GM18520 (cell line): ENCODE data around the gene DHRSX.
"Not testable (repeated sequence)": the region's sequence is repeated elsewhere in the genome, so short reads cannot be mapped to it uniquely, and the experiment has no call there.

Experiments
- ATAC-seq: cut with Tn5 transposase; IDR thresholded peaks from one replicate; pipeline ENCODE4 v1.9.1; 2021; ENCODE audit not compliant: unreplicated experiment

Gene DHRSX

GRCh38 chrX:2283111-2283859 lies 217.5 kb downstream of the DHRSX start:
- ATAC-seq: no peak

GRCh38 chrX:2282490-2283090 lies 218.2 kb downstream of the DHRSX start:
- no peak for ATAC-seq

- no peak for ATAC-seq
Observed at GRCh38 chrX:2272337-2272736, 228.4 kb downstream of the DHRSX start.

- not testable (repeated sequence) for ATAC-seq
Observed at GRCh38 chrX:2271595-2271994, 229.2 kb downstream of the DHRSX start.

- not testable (repeated sequence) for ATAC-seq
Observed at GRCh38 chrX:2270783-2271182, 230.0 kb downstream of the DHRSX start.

- ATAC-seq: no peak
Observed at GRCh38 chrX:2267890-2268289, 232.9 kb downstream of the DHRSX start.

GRCh38 chrX:2266445-2267349 lies 234.1 kb downstream of the DHRSX start:
- no peak for ATAC-seq

- not testable (repeated sequence) for ATAC-seq
Observed at GRCh38 chrX:2265658-2266444, 234.9 kb downstream of the DHRSX start.

GRCh38 chrX:2264179-2265030 lies 236.4 kb downstream of the DHRSX start:
- ATAC-seq: no peak

GRCh38 chrX:2263203-2263602 lies 237.6 kb downstream of the DHRSX start:
- ATAC-seq: no peak

GRCh38 chrX:2262668-2263055 lies 238.1 kb downstream of the DHRSX start:
- no peak for ATAC-seq

GRCh38 chrX:2261831-2262667 lies 238.7 kb downstream of the DHRSX start:
- ATAC-seq: no peak

GRCh38 chrX:2252331-2253065 lies 248.3 kb downstream of the DHRSX start:
- no peak for ATAC-seq

GRCh38 chrX:2251211-2251610 lies 249.6 kb downstream of the DHRSX start:
- no peak for ATAC-seq

- ATAC-seq: no peak
Observed at GRCh38 chrX:2243913-2244460, 256.8 kb downstream of the DHRSX start.

- ATAC-seq: no peak
Observed at GRCh38 chrX:2242980-2243379, 257.8 kb downstream of the DHRSX start.

- ATAC-seq: no peak
Observed at GRCh38 chrX:2242326-2242725, 258.4 kb downstream of the DHRSX start.

GRCh38 chrX:2241496-2241895 lies 259.3 kb downstream of the DHRSX start:
- not testable (repeated sequence) for ATAC-seq
